Measurements from ENCODE around the gene AGPAT2.

Gene AGPAT2

DNA sequence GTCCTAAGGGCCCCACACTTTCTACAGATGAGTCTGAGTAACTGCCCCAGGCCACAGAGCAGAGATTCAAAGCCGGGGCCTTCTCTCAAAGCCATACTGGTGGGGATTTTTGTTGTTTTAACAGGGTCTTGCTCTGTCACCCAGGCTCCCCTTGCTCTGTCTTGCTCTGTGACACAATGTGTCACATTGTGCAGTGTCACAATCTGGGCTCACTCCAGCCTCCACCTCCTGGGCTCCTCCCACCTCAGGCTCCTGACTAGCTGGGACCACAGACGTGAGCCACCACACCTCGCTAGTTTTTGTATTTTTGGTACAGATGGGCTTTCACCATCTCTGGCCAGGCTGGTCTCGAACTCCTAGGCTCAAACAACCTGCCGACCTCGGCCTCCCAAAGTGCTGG, 8.6 kb downstream of the AGPAT2 start:
- TF ChIP-seq CTCF (conservative IDR thresholded peaks at IDR 0.05; ENCODE audit: low read depth) = no peak
- ChIA-PET CTCF (no interaction called here), POLR2A (ENCODE audit: low non-redundant PET) (no interaction called here)
- DNase-seq (ENCODE audit: low spot score) = no peak
- H3K27ac ChIP-seq = peak overlapping the region; percentile 65

DNA sequence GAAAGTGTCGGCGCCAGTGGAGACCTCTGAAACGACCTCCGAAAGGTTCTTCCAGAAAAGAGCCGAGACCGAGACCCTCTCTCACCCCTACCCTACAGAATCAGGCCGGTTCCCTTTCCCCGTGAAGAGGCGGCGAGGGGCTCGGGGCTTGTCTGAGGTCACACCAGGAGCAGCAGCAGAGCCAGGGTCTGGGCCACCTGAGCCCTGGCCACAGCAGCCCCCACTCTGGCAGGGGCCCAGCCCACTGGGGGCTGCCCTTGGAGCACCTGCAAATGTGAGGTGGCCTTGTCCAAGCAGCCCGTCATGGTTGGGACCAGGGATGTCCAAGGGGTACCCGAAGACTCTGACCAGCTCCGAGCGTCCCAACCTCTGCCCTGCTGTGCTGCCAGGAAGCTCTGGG, 9.2 kb downstream of the AGPAT2 start:
- no peak for TF ChIP-seq CTCF (conservative IDR thresholded peaks at IDR 0.05; ENCODE audit: low read depth)
- DNase-seq (ENCODE audit: low spot score) = no peak
- H3K27ac ChIP-seq = peak overlapping the region; percentile 1; the same call in 1 of the 2 replicates
- ChIA-PET CTCF (no interaction called here), POLR2A (ENCODE audit: low non-redundant PET) (no interaction called here)

- CTCF ChIA-PET = interaction anchor here (0.6 to 3.1 kb wide), 6 partner anchors 12 to 251 kb away, joined by 3 to 14 read pairs (median 4); no protein-coding TSS in a partner anchor
- POLR2A ChIA-PET (ENCODE audit: low non-redundant PET) = interaction anchor here (0.6 kb wide), 1 partner anchor 109 kb away, joined by 4 read pairs; no protein-coding TSS in a partner anchor
- TF ChIP-seq CTCF (conservative IDR thresholded peaks at IDR 0.05; ENCODE audit: low read depth) = no peak
- no peak for DNase-seq (ENCODE audit: low spot score)
- peak overlapping the region; percentile 1; the same call in 1 of the 2 replicates for H3K27ac ChIP-seq
These were observed 10.2 kb downstream of the AGPAT2 start for GRCh38 chr9:136676920-136677686.

- DNase-seq (ENCODE audit: low spot score) = no peak
- ChIA-PET POLR2A (ENCODE audit: low non-redundant PET) (no interaction called here), CTCF (interaction anchor here (0.9 to 3.1 kb wide), 7 partner anchors 11 to 51 kb away, joined by 3 to 14 read pairs (median 3); no protein-coding TSS in a partner anchor)
- TF ChIP-seq CTCF (conservative IDR thresholded peaks at IDR 0.05; ENCODE audit: low read depth) = no peak
- H3K27ac ChIP-seq = peak overlapping the region; percentile 6; the same call in 1 of the 2 replicates
These were observed 10.9 kb downstream of the AGPAT2 start for GRCh38 chr9:136676297-136676794.

DNA sequence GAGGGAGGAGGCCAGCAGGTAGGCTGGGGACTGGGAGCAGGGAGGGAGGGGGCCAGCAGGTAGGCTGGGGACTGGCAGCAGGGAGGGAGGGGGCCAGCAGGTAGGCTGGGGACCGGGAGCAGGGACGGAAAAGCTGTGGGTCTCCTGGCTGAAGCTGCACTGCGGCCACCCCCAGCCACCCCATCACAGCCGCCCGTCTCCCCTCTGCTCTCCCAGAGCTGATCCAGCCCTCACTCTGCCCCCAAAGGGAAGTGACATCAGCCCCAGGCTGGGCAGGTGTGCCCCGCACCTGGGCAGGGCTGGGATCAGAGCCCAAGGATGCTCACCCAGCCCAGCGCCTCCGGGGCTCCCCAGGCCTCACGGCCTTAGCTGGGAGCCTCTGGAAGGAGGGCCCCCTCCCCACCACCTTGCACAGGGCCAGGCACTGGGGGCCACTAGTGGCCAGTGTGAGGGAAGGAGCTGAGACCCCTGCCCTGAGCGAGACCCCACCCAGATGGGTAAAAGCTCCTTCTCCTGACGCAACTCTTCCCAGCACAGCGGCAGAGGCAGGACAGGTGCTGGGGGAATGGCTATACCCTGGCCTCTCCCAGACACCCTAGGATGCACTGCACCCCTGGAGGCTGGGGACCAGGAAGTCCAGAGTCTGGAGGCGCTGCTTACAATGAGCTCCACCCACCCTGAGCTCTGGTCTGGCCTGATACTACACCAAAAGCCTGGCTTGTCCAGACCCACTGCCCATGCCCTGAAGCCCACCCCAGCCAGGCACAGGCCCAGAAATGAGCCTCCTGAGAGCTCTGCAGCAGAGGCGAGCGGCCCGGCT, 11.6 kb downstream of the AGPAT2 start:
- no peak for TF ChIP-seq CTCF (conservative IDR thresholded peaks at IDR 0.05; ENCODE audit: low read depth)
- H3K27ac ChIP-seq = peak overlapping the region; percentile 6; the same call in 1 of the 2 replicates
- ChIA-PET CTCF (interaction anchor here (0.8 to 3.1 kb wide), 8 partner anchors 11 to 188 kb away, joined by 3 to 14 read pairs (median 3); no protein-coding TSS in a partner anchor), POLR2A (ENCODE audit: low non-redundant PET) (no interaction called here)
- no peak for DNase-seq (ENCODE audit: low spot score)

GRCh38 chr9:136674786-136675349, 12.4 kb downstream of the AGPAT2 start:
- ChIA-PET POLR2A (ENCODE audit: low non-redundant PET) (no interaction called here), CTCF (interaction anchor here (0.8 to 3.1 kb wide), 3 partner anchors 10 to 187 kb away, joined by 3 to 14 read pairs (median 13); no protein-coding TSS in a partner anchor)
- TF ChIP-seq CTCF (conservative IDR thresholded peaks at IDR 0.05; ENCODE audit: low read depth) = no peak

More at GRCh38 chr9:136674786-136675349, 12.4 kb downstream of the AGPAT2 start:
- H3K27ac ChIP-seq = peak overlapping the region; percentile 36; the same call in 1 of the 2 replicates
- no peak for DNase-seq (ENCODE audit: low spot score)

Data from RWPE1 (cell line).